ENCODE results near the gene ABHD16A.

DNA sequence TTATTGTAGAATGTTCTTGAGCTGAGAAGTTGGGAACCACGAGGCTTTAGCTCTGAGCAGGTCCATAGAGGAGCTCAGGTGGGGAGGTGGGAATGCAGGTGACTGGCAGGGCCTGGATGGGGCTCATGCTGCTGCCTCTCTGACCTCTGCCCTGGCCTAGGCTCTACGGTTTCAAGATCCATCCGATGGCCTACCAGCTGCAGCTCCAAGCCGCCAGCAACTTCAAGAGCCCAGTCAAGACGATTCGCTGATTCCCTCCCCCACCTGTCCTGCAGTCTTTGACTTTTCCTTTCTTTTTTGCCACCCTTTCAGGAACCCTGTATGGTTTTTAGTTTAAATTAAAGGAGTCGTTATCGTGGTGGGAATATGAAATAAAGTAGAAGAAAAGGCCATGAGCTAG lies 33.4 kb downstream of the ABHD16A start, which contains the start of gene LY6G5B:
- TF ChIP-seq CTCF (IDR thresholded peaks at IDR 0.05; ENCODE audit: low read depth, low read length, poor library complexity, severe bottlenecking) = no peak
- TF ChIP-seq EZH2phosphoT487 (IDR thresholded peaks at IDR 0.05; ENCODE audit: borderline replicate concordance, low read length) = no peak
